Limb (tissue), 2 donors: ENCODE results near the gene TIMM21.

Experiments used
- DNase-seq, 2 donors: peaks; one replicate each; pipeline ENCODE4 v3.0.0-alpha.2; 2016; ENCODE audit errors: extremely low spot score in 2 of 2

TIMM21 gene

GRCh38 chr18:74146756-74147155 is 1.6 kb upstream of the TIMM21 start:
- DNase-seq, result no peak

- no peak for DNase-seq
These were observed 888 bp upstream of the TIMM21 start for GRCh38 chr18:74147491-74147778.

- no peak for DNase-seq
These were observed 284 bp downstream of the TIMM21 start for GRCh38 chr18:74148543-74149070.

GRCh38 chr18:74149878-74150277 is 1.6 kb downstream of the TIMM21 start:
- no peak for DNase-seq

GRCh38 chr18:74152270-74152669 is 3.9 kb downstream of the TIMM21 start:
- no peak for DNase-seq

GRCh38 chr18:74152857-74153256 is 4.5 kb downstream of the TIMM21 start:
- no peak for DNase-seq

- no peak for DNase-seq
These were observed 5.1 kb downstream of the TIMM21 start for GRCh38 chr18:74153377-74153776.

GRCh38 chr18:74153793-74154192 is 5.5 kb downstream of the TIMM21 start:
- DNase-seq, result no peak

GRCh38 chr18:74154716-74155115 is 6.4 kb downstream of the TIMM21 start:
- DNase-seq, result no peak

- DNase-seq, result no peak
These were observed 7.0 kb downstream of the TIMM21 start for GRCh38 chr18:74155276-74155675.

- DNase-seq, result no peak
These were observed 14.8 kb downstream of the TIMM21 start for GRCh38 chr18:74163019-74163660.

- no peak for DNase-seq
These were observed 18.1 kb downstream of the TIMM21 start for GRCh38 chr18:74166386-74166785.

GRCh38 chr18:74171910-74172606 is 23.7 kb downstream of the TIMM21 start:
- no peak for DNase-seq

GRCh38 chr18:74172697-74173433 is 24.5 kb downstream of the TIMM21 start:
- no peak for DNase-seq

GRCh38 chr18:74173434-74173750 is 25.1 kb downstream of the TIMM21 start:
- DNase-seq, result no peak

- no peak for DNase-seq
These were observed 27.3 kb downstream of the TIMM21 start for GRCh38 chr18:74175658-74176057.

GRCh38 chr18:74178884-74179283 is 30.6 kb downstream of the TIMM21 start:
- no peak for DNase-seq

- no peak for DNase-seq
These were observed 31.4 kb downstream of the TIMM21 start for GRCh38 chr18:74179623-74180199.

- DNase-seq, result no peak
These were observed 34.0 kb downstream of the TIMM21 start for GRCh38 chr18:74182335-74182734.

- no peak for DNase-seq
These were observed 34.8 kb downstream of the TIMM21 start for GRCh38 chr18:74183130-74183529.

- no peak for DNase-seq
These were observed 36.6 kb downstream of the TIMM21 start for GRCh38 chr18:74184875-74185274.

- no peak for DNase-seq
These were observed 37.5 kb downstream of the TIMM21 start for GRCh38 chr18:74185860-74186259.
